Endothelial cell of umbilical vein (primary cell): Measurements from ENCODE around the gene STRIT1. TPM values are rescaled to one million over a fixed set of nuclear protein-coding genes. Genes with fewer than 3 reads are reported as not detected.

Experiments
- BruUV-seq: library from RNA; stranded (reverse); fragments of 400-500 nt; replicated peaks from 2 replicates; lab custom pipeline; 2021; lab: Mats Ljungman, UMichigan
- CTCF ChIA-PET: fragments of 300-600, 350-600 bp; sonication (Branson Sonifier 250); formaldehyde crosslinking; loops from one replicate; lab custom pipeline; 2021; ENCODE audit warnings: antibody characterized with exemption, inconsistent platforms; lab: Charles Lee
- POLR2A ChIA-PET: fragments of 300-600, 350-600 bp; sonication (Branson Sonifier 250); formaldehyde crosslinking; loops from one replicate; lab custom pipeline; 2021; ENCODE audit warnings: antibody characterized with exemption, inconsistent platforms; lab: Charles Lee
- DNase-seq: peaks from one replicate; pipeline ENCODE4 v3.0.0-alpha.2; 2011; ENCODE audit warnings: low read depth, low spot score
- FAIRE-seq: peaks from 2 replicates; lab custom pipeline; 2011; peaks lifted over from hg19 to GRCh38; lab: Jason Lieb, UNC
- H2AFZ ChIP-seq: 2 replicates; pipeline ENCODE4 v1.6.0; 2012; ENCODE audit warnings: low read depth, low read length, control low read depth, inconsistent platforms
- H3K27ac ChIP-seq: 2 replicates; pipeline ENCODE4 v1.5.1; 2011; ENCODE audit warnings: low read depth, mild to moderate bottlenecking, control low read depth, low read length, moderate library complexity; ENCODE audit not compliant: insufficient read depth
- H3K27me3 ChIP-seq, 2 experiments: 2 replicates each; pipeline versions ENCODE4 v1.6.0 to v1.6.1; 2011; ENCODE audit warnings: low read length in 2 of 2, mixed read lengths in 1 of 2; ENCODE audit not compliant: control insufficient read depth in 2 of 2, insufficient read depth in 2 of 2
- H3K36me3 ChIP-seq, 2 experiments: 2 replicates in 1 of 2; 3 replicates in 1 of 2; pipeline ENCODE4 v1.5.1; 2011; ENCODE audit warnings: low read length in 2 of 2, mild to moderate bottlenecking in 1 of 2, moderate library complexity in 1 of 2; ENCODE audit not compliant: control insufficient read depth in 2 of 2, insufficient read depth in 2 of 2; ENCODE audit errors: extremely low read depth in 1 of 2
- H3K4me1 ChIP-seq: 3 replicates; pipeline ENCODE4 v1.5.1; 2011; ENCODE audit warnings: mild to moderate bottlenecking, low read length; ENCODE audit not compliant: control insufficient read depth, insufficient read depth; ENCODE audit errors: extremely low read depth
- H3K4me2 ChIP-seq: 2 replicates; pipeline ENCODE4 v1.6.1; 2011; ENCODE audit warnings: low read length, control low read depth, mixed read lengths; ENCODE audit not compliant: insufficient read depth
- H3K4me3 ChIP-seq, 3 experiments: fragments of 200-600 bp in 1 of 3; sonication (generic), shearing (Covaris generic) in 1 of 3; replicated peaks in 1 of 3; 2 replicates each; pipeline ENCODE4 v1.5.1; 2011 to 2016; ENCODE audit warnings: control low read depth in 3 of 3, low read length in 3 of 3, mild to moderate bottlenecking in 2 of 3, inconsistent platforms in 1 of 3, low read depth in 1 of 3, moderate library complexity in 1 of 3; ENCODE audit not compliant: insufficient read depth in 1 of 3
- H3K79me2 ChIP-seq: 2 replicates; pipeline ENCODE4 v1.6.0; 2012; ENCODE audit warnings: low read length, inconsistent platforms; ENCODE audit not compliant: control insufficient read depth, insufficient read depth
- H3K9ac ChIP-seq: replicated peaks from 2 replicates; pipeline ENCODE3; 2011; ENCODE audit warnings: low read length, control low read depth; ENCODE audit not compliant: insufficient read depth; ENCODE audit errors: extremely low read depth
- H3K9me1 ChIP-seq: replicated peaks from 3 replicates; pipeline ENCODE4 v1.6.0; 2011; ENCODE audit warnings: mild to moderate bottlenecking, low read length; ENCODE audit not compliant: control insufficient read depth, insufficient read depth; ENCODE audit errors: extremely low read depth
- H3K9me3 ChIP-seq: replicated peaks from 2 replicates; pipeline ENCODE4 v1.5.1; 2012; ENCODE audit warnings: low read length, inconsistent platforms; ENCODE audit not compliant: control insufficient read depth, insufficient read depth
- H4K20me1 ChIP-seq: replicated peaks from 2 replicates; pipeline ENCODE3; 2011; ENCODE audit warnings: mild to moderate bottlenecking, low read length; ENCODE audit not compliant: control insufficient read depth, insufficient read depth; ENCODE audit errors: extremely low read depth
- CTCF ChIP-seq, 2 donors: IDR thresholded peaks; 1 replicate in 1 of 2; 2 replicates in 1 of 2; pipeline ENCODE4 v1.5.1; 2011; ENCODE audit warnings: low read length in 2 of 2, mild to moderate bottlenecking in 2 of 2, moderate library complexity in 2 of 2, control low read depth in 1 of 2, inconsistent platforms in 1 of 2, low read depth in 1 of 2; ENCODE audit not compliant: insufficient read depth in 1 of 2; ENCODE audit errors: extremely low read depth in 1 of 2
- EZH2 ChIP-seq: IDR thresholded peaks from 2 replicates; pipeline ENCODE4 v1.6.1; 2012; ENCODE audit warnings: borderline replicate concordance, low read depth, mild to moderate bottlenecking, moderate library complexity, low read length, inconsistent platforms; ENCODE audit not compliant: severe bottlenecking
- FOS ChIP-seq: IDR thresholded peaks from 2 replicates; pipeline ENCODE4 v1.6.1; 2011; ENCODE audit warnings: mild to moderate bottlenecking, low read length, moderate library complexity, borderline replicate concordance; ENCODE audit not compliant: insufficient read depth
- GATA2 ChIP-seq: IDR thresholded peaks from 2 replicates; pipeline ENCODE4 v1.7.0; 2011; ENCODE audit warnings: low read depth, mild to moderate bottlenecking, moderate library complexity, mixed read lengths, low read length; ENCODE audit not compliant: insufficient read length, insufficient read depth
- JUN ChIP-seq: IDR thresholded peaks from 2 replicates; pipeline ENCODE4 v1.6.1; 2011; ENCODE audit warnings: borderline replicate concordance, low read depth; ENCODE audit not compliant: insufficient read length, insufficient read depth
- POLR2A ChIP-seq: IDR thresholded peaks from 2 replicates; pipeline ENCODE4 v1.6.1; 2012; ENCODE audit warnings: low read depth, mild to moderate bottlenecking, control low read depth, low read length
- POLR2AphosphoS5 ChIP-seq: IDR thresholded peaks from 2 replicates; pipeline ENCODE4 v1.6.1; 2012; ENCODE audit warnings: low read depth, mild to moderate bottlenecking, control low read depth, low read length, moderate library complexity; ENCODE audit not compliant: insufficient read depth
- dilution Hi-C: fragments of 300-500 bp; cut with MboI; formaldehyde crosslinking; loops from one replicate; pipeline ENCODE4 v1.15.0; 2019; ENCODE audit warnings: low sequenced_read_pairs; ENCODE audit not compliant: extremely low pct_ligation_motif_present
- intact Hi-C: fragments of 100-400 bp; cut with micrococcal nuclease; formaldehyde crosslinking; loops from one replicate; pipeline ENCODE4 v1.10.0; 2022
- polyA plus RNA-seq, 4 experiments: library from polyadenylated mRNA; depleted of rRNA in 3 of 4; stranded (reverse) in 3 of 4; unstranded in 1 of 4; fragments of >200 nt; gene quantifications; 2 replicates each; pipeline versions ENCODE4 v1.2.1 to v1.2.3, GENCODE V29; 2011 to 2012; ENCODE audit warnings: missing spikeins in 1 of 4
- total RNA-seq: library from RNA; stranded (reverse); gene quantifications from 2 replicates; pipeline ENCODE4 v1.2.3, GENCODE V29; 2021

The STRIT1 gene
- total and polyA plus RNA-seq, 2 donors (not counting 3 experiments of a cell fraction or from before 2014, with no cell fraction given), result not detected

DNA sequence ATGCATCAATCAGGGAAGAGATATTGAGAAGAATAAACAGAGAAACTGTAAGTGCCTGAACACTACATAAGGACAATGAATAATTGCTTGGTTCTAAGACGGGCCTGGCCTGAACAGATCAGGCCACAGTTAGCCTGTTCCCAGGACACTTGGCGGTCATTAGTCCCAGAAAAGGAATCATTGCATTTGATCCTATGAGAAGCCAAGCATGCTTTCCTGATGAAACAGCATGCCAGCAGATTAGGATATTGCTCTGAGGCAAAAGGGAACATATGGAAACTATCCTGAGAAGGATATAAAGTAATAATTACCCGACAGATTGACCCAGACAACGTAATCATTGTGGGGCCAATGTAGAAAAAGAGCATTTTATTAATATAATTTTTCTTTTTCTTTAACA lies 51.9 kb downstream of the STRIT1 start:
- POLR2A ChIA-PET, result no interaction called here
- CTCF ChIA-PET, result no interaction called here
- Histone ChIP-seq H3K9me1 (no peaks in the 10 kb centered on the region), H3K27ac (no peak overlapping the region), H3K27me3 (no peaks in the 10 kb centered on the region), H3K4me3 (no peak overlapping the region), H3K9me3 (no peaks in the 10 kb centered on the region), H4K20me1 (no peaks in the 10 kb centered on the region), H3K4me2 (no peak overlapping the region), H3K4me1 (no peaks in the 10 kb centered on the region), H3K36me3 (no peaks in the 10 kb centered on the region), H3K79me2 (no peaks in the 10 kb centered on the region), H3K9ac (no peak overlapping the region), H2AFZ (no peak overlapping the region)
- dilution Hi-C loops, result no loop called here
- TF ChIP-seq EZH2 (no peak), FOS (no peak), POLR2A (no peak), JUN (no peak), POLR2AphosphoS5 (no peak), GATA2 (no peak), CTCF (IDR thresholded peaks at IDR 0.05; ENCODE audit: extremely low read depth in 1 of 2, insufficient read depth in 1 of 2, low read depth in 1 of 2, low read length in 2 of 2) (no peak)
- intact Hi-C loops, result no loop called here
- BruUV-seq, result no TSS peak
- DNase-seq, result no peak
- no peak for FAIRE-seq

Other genes starting within 250 kb of the STRIT1 start
- 8.4 and 10.5 TPM in 2 replicates for gene MME, start 213.4 kb downstream of the STRIT1 start, total RNA-seq
- 5.6 and 6.0 TPM in 2 replicates for gene MME, start 213.4 kb downstream of the STRIT1 start, polyA plus RNA-seq